ENCODE data around the gene CHCHD3. TPM values are rescaled to one million over a fixed set of nuclear protein-coding genes. Genes with fewer than 3 reads are reported as not detected.

CHCHD3 gene
- total RNA-seq, 4 donors from 2014 or later, result 54.0 to 88.6 (median 61.3) TPM

- no peaks in the 10 kb centered on the region for H3K4me1 ChIP-seq
- no peak overlapping the region for H3K4me3 ChIP-seq
- no peaks in the 10 kb centered on the region for H3K27me3 ChIP-seq
- ATAC-seq, result no peak
- no peak overlapping the region for H3K27ac ChIP-seq
- no peaks in the 10 kb centered on the region for H3K36me3 ChIP-seq
- TF ChIP-seq POLR2A (IDR thresholded peaks at IDR 0.05) (no peak), POLR2AphosphoS5 (IDR thresholded peaks at IDR 0.05) (no peak), EP300 (IDR thresholded peaks at IDR 0.05) (no peak), CTCF (IDR thresholded peaks at IDR 0.05) (no peak)
- no peaks in the 10 kb centered on the region for H3K9me3 ChIP-seq
- WGBS, 2 donors (ENCODE audit: low coverage in 1 of 2), result 83 to 87% methylated on average over 7 of the region's 7 CpGs
These were observed 234.5 kb downstream of the CHCHD3 start for GRCh38 chr7:132847376-132847775.

GRCh38 chr7:132846086-132846485 lies 235.8 kb downstream of the CHCHD3 start:
- no peak for ATAC-seq
- H3K27me3 ChIP-seq, result no peaks in the 10 kb centered on the region
- 71 to 100% methylated on average over 1 to 2 of the region's 3 CpGs for WGBS, 2 donors (ENCODE audit: low coverage in 1 of 2)
- H3K9me3 ChIP-seq, result no peaks in the 10 kb centered on the region
- no peaks in the 10 kb centered on the region for H3K4me1 ChIP-seq
- TF ChIP-seq POLR2AphosphoS5 (IDR thresholded peaks at IDR 0.05) (no peak), EP300 (IDR thresholded peaks at IDR 0.05) (no peak), CTCF (IDR thresholded peaks at IDR 0.05) (no peak), POLR2A (IDR thresholded peaks at IDR 0.05) (no peak)
- no peak overlapping the region for H3K4me3 ChIP-seq
- H3K36me3 ChIP-seq, result no peaks in the 10 kb centered on the region
- no peak overlapping the region for H3K27ac ChIP-seq

- no peak for ATAC-seq
- H3K4me3 ChIP-seq, result no peak overlapping the region
- WGBS, 2 donors (ENCODE audit: low coverage in 1 of 2), result 87 to 92% methylated on average over 3 to 4 of the region's 4 CpGs
- no peaks in the 10 kb centered on the region for H3K27me3 ChIP-seq
- TF ChIP-seq POLR2AphosphoS5 (IDR thresholded peaks at IDR 0.05) (no peak), POLR2A (IDR thresholded peaks at IDR 0.05) (no peak), CTCF (IDR thresholded peaks at IDR 0.05) (no peak), EP300 (IDR thresholded peaks at IDR 0.05) (no peak)
- H3K27ac ChIP-seq, result no peak overlapping the region
- no peaks in the 10 kb centered on the region for H3K36me3 ChIP-seq
- peaks cover 0 to 10% (median 2%) of the 10 kb centered on the region in 3 donors for H3K4me1 ChIP-seq
- no peaks in the 10 kb centered on the region for H3K9me3 ChIP-seq
These were observed 239.4 kb downstream of the CHCHD3 start for GRCh38 chr7:132842478-132842877.

- TF ChIP-seq POLR2A (IDR thresholded peaks at IDR 0.05) (no peak), CTCF (IDR thresholded peaks at IDR 0.05) (no peak)
- Histone ChIP-seq H3K4me3 (no peak overlapping the region), H3K27me3 (no peaks in the 10 kb centered on the region), H3K9me3 (no peaks in the 10 kb centered on the region), H3K27ac (no peak overlapping the region), H3K4me1 (peaks cover 0 to 12% (median 2%) of the 10 kb centered on the region in 3 donors), H3K36me3 (peaks cover 0 to 4% of the 10 kb centered on the region in 2 donors)
- WGBS, 2 donors (ENCODE audit: low coverage in 1 of 2), result 31 to 63% methylated on average over 1 of the region's 1 CpG
- no peak for ATAC-seq
These were observed 241.7 kb downstream of the CHCHD3 start for GRCh38 chr7:132840199-132840598.

- Histone ChIP-seq H3K27me3 (no peaks in the 10 kb centered on the region), H3K27ac (no peak overlapping the region), H3K36me3 (peaks cover 0 to 4% of the 10 kb centered on the region in 2 donors), H3K4me1 (peaks cover 0 to 12% (median 2%) of the 10 kb centered on the region in 3 donors), H3K9me3 (no peaks in the 10 kb centered on the region), H3K4me3 (no peak overlapping the region)
- TF ChIP-seq POLR2A (IDR thresholded peaks at IDR 0.05), result no peak
- no peak for TF ChIP-seq EP300 (IDR thresholded peaks at IDR 0.05)
- TF ChIP-seq CTCF (IDR thresholded peaks at IDR 0.05), result no peak
- TF ChIP-seq POLR2AphosphoS5 (IDR thresholded peaks at IDR 0.05), result no peak
- no peak for ATAC-seq
- WGBS, 2 donors (ENCODE audit: low coverage in 1 of 2), result 64 to 70% methylated on average over 3 of the region's 3 CpGs
These were observed 243.6 kb downstream of the CHCHD3 start for GRCh38 chr7:132838313-132838712.
